ENCODE results near the gene FABP7. TPM values are rescaled to one million over a fixed set of nuclear protein-coding genes. Genes with fewer than 3 reads are reported as not detected.

Gene FABP7
- total and polyA plus RNA-seq, 2 of the 13 experiments (the other 11 are each of a cell fraction or from before 2014, with no cell fraction given) = not detected

DNA sequence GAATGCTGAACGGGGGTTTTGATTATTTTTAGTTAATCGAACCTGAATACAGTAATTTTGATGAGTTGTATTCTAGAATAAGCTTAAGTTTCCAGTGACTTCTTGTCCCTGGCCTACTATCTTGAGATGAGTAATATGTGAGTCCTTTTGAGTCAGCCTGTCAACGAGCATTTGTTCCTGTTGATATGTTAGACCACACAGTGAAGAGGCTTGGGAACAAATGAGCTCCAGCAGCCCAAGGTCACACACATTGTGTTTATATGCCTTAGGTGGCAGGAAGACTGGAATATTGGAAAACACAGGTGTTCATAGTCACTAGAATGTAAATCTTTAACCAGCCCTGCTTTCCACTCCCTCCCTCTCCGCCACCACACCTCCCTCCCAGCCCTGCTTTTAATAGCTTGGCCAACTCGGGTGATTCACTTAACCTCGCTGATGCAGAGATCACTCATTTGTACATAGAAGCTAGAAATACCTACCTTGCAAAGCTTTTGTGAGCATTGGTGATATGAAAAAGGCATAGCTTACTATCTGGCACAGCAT lies 18.7 kb downstream of the FABP7 start (continued):
- TF ChIP-seq ZNF629 (CRISPR knock-in tag; conservative IDR thresholded peaks at IDR 0.05) = no peak
- no peak for TF ChIP-seq ZNF841 (CRISPR knock-in tag; IDR thresholded peaks at IDR 0.05; ENCODE audit: borderline replicate concordance)
- peak; percentile 97 for TF ChIP-seq HMG20A (CRISPR knock-in tag; IDR thresholded peaks at IDR 0.05; ENCODE audit: borderline replicate concordance)
- peak; percentile 87 for TF ChIP-seq ELF3 (CRISPR knock-in tag; IDR thresholded peaks at IDR 0.05)
- no peak for TF ChIP-seq NR3C1 (CRISPR knock-in tag; IDR thresholded peaks at IDR 0.05)
- no peak for TF ChIP-seq PRPF4 (IDR thresholded peaks at IDR 0.05; ENCODE audit: low read depth, low read length, poor library complexity, severe bottlenecking)
- no peak for TF ChIP-seq ZHX1 (CRISPR knock-in tag; IDR thresholded peaks at IDR 0.05; ENCODE audit: low read depth)
- TF ChIP-seq PRDM15 (CRISPR knock-in tag; IDR thresholded peaks at IDR 0.05) = no peak
- TF ChIP-seq RARG (CRISPR knock-in tag; IDR thresholded peaks at IDR 0.05; ENCODE audit: low read depth) = no peak
- TF ChIP-seq ZSCAN29 (CRISPR knock-in tag; conservative IDR thresholded peaks at IDR 0.05) = peak; percentile 92
- TF ChIP-seq ZNF513 (CRISPR knock-in tag; conservative IDR thresholded peaks at IDR 0.05) = no peak
- TF ChIP-seq FOXP1 (IDR thresholded peaks at IDR 0.05) = no peak
- peak; percentile 96 for TF ChIP-seq FOXP1 (CRISPR knock-in tag; IDR thresholded peaks at IDR 0.05)
- TF ChIP-seq THRA (CRISPR knock-in tag; IDR thresholded peaks at IDR 0.05; ENCODE audit: borderline replicate concordance) = no peak; the same call in 1 of the 2 replicates
- TF ChIP-seq ZNF879 (CRISPR knock-in tag; IDR thresholded peaks at IDR 0.05) = no peak
- 0 out of 2 replicates have a peak, but pooled peaks have one; percentile 27 for TF ChIP-seq ZNF501 (CRISPR knock-in tag; IDR thresholded peaks at IDR 0.05)
- TF ChIP-seq, protein P1, sequence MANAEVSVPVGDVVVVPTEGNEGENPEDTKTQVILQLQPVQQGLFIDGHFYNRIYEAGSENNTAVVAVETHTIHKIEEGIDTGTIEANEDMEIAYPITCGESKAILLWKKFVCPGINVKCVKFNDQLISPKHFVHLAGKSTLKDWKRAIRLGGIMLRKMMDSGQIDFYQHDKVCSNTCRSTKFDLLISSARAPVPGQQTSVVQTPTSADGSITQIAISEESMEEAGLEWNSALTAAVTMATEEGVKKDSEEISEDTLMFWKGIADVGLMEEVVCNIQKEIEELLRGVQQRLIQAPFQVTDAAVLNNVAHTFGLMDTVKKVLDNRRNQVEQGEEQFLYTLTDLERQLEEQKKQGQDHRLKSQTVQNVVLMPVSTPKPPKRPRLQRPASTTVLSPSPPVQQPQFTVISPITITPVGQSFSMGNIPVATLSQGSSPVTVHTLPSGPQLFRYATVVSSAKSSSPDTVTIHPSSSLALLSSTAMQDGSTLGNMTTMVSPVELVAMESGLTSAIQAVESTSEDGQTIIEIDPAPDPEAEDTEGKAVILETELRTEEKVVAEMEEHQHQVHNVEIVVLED (CRISPR knock-in tag; IDR thresholded peaks at IDR 0.05; ENCODE audit: borderline replicate concordance) = peak; percentile 43; the same call in 1 of the 2 replicates
